Activated CD4-positive, alpha-beta T cell treated with anti-CD3 and anti-CD28 coated beads for 36 hours (primary cell): ENCODE results near the gene XCL2. TPM values are rescaled to one million over a fixed set of nuclear protein-coding genes. Genes with fewer than 3 reads are reported as not detected.
A peak's percentile ranks its signal among the peaks of the same experiment; 100 is the strongest.
"Not testable (repeated sequence)": the region's sequence is repeated elsewhere in the genome, so short reads cannot be mapped to it uniquely, and the experiment has no call there.

Experiments used
- ATAC-seq: fragments of 200-7000 bp; cut with Tn5 transposase; one replicate; pipeline ENCODE4 v1.10.0; 2021; ENCODE audit warnings: mild to moderate bottlenecking, moderate library complexity
- CTCF ChIA-PET: fragments of 350-600 bp; sonication (Branson Sonifier 250); formaldehyde crosslinking; loops from one replicate; lab custom pipeline; 2021; ENCODE audit warnings: antibody characterized with exemption; lab: Charles Lee
- POLR2A ChIA-PET: fragments of 350-600 bp; sonication (Branson Sonifier 250); formaldehyde crosslinking; loops from one replicate; lab custom pipeline; 2021; ENCODE audit warnings: antibody characterized with exemption, inconsistent platforms; lab: Charles Lee
- DNase-seq: peaks from one replicate; pipeline ENCODE4 v3.0.0-alpha.2; 2020
- H3K27ac Mint-ChIP-seq: one replicate; pipeline ENCODE4 v1.8.0; 2021; ENCODE audit warnings: mixed read lengths
- H3K27me3 Mint-ChIP-seq: one replicate; pipeline ENCODE4 v1.8.0; 2021; ENCODE audit warnings: mixed read lengths
- H3K36me3 Mint-ChIP-seq: one replicate; pipeline ENCODE4 v1.8.0; 2021; ENCODE audit warnings: low read depth, mixed read lengths
- H3K4me1 Mint-ChIP-seq: one replicate; pipeline ENCODE4 v1.8.0; 2021; ENCODE audit warnings: mixed read lengths
- H3K4me3 Mint-ChIP-seq: one replicate; pipeline ENCODE4 v1.8.0; 2021; ENCODE audit warnings: mild to moderate bottlenecking, moderate library complexity, mixed read lengths
- H3K9me3 Mint-ChIP-seq: one replicate; pipeline ENCODE4 v1.8.0; 2021; ENCODE audit warnings: low read depth, mixed read lengths
- intact Hi-C, 2 experiments: fragments of 100-400 bp; cut with DNase I in 1 of 2; cut with micrococcal nuclease in 1 of 2; formaldehyde crosslinking; loops; one replicate each; pipeline versions ENCODE4 v1.14.2 to v1.15.1; 2022 to 2024; cut with DNase I, micrococcal nuclease
- total RNA-seq, 2 experiments: library from RNA; stranded (reverse); gene quantifications; one replicate each; pipeline ENCODE4 v1.2.3, GENCODE V29; 2021

XCL2 gene
- total RNA-seq, 2 experiments from 2014 or later: 1.0 to 1.5 TPM

GRCh38 chr1:168578531-168579185, 34.9 kb upstream of the XCL2 start:
- ATAC-seq, POLR2A ChIA-PET, H3K27me3 Mint-ChIP-seq, H3K27ac Mint-ChIP-seq, DNase-seq, H3K9me3 Mint-ChIP-seq, H3K36me3 Mint-ChIP-seq, intact Hi-C loops, H3K4me1 Mint-ChIP-seq, H3K4me3 Mint-ChIP-seq: not testable (repeated sequence)
- CTCF ChIA-PET: interaction anchor here (1.0 to 2.8 kb wide), 5 partner anchors 12 to 236 kb away, joined by 3 to 20 read pairs (median 4); no protein-coding TSS in a partner anchor

DNA sequence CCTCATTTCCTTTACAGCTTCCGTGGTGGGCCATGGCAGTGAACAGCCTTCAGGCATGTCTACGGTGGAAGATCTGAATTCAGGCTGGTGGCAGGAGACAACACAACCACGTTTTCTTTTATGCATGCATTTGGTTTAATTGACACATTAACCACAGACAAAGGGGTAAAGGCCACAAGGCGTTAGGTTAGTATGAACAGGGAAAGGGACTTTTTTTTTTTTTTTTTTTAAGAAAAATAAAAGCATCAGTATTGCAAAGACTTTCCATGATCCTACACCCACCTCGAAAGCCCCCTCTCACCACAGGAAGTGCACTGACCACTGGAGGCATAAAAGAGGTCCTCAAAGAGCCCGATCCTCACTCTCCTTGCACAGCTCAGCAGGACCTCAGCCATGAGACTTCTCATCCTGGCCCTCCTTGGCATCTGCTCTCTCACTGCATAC, 32.5 kb upstream of the XCL2 start, which contains the start of gene XCL1:
XCL1 (plus strand) TSS at position 361 of the 444 bp plus-strand sequence; CDS start at position 394, 33 bp downstream.
- POLR2A ChIA-PET, H3K27ac Mint-ChIP-seq, DNase-seq, intact Hi-C loops, H3K4me3 Mint-ChIP-seq, H3K9me3 Mint-ChIP-seq, H3K36me3 Mint-ChIP-seq, H3K27me3 Mint-ChIP-seq: not testable (repeated sequence)
- peaks cover 14% of the 10 kb centered on the region for H3K4me1 Mint-ChIP-seq
- CTCF ChIA-PET: interaction anchor here (2.8 kb wide), 1 partner anchor 136 kb away, joined by 20 read pairs; no protein-coding TSS in a partner anchor
- peak; percentile 40 for ATAC-seq

- H3K27ac Mint-ChIP-seq, H3K27me3 Mint-ChIP-seq, ATAC-seq, POLR2A ChIA-PET, H3K4me3 Mint-ChIP-seq, CTCF ChIA-PET, H3K36me3 Mint-ChIP-seq, H3K9me3 Mint-ChIP-seq, DNase-seq: not testable (repeated sequence)
- intact Hi-C loops: loop anchor here (1.0 to 2.0 kb wide), 2 partner anchors 231 to 232 kb away; no protein-coding TSS in a partner anchor
- peaks cover 14% of the 10 kb centered on the region for H3K4me1 Mint-ChIP-seq
These were observed 30.4 kb upstream of the XCL2 start for GRCh38 chr1:168574234-168574633.

DNA sequence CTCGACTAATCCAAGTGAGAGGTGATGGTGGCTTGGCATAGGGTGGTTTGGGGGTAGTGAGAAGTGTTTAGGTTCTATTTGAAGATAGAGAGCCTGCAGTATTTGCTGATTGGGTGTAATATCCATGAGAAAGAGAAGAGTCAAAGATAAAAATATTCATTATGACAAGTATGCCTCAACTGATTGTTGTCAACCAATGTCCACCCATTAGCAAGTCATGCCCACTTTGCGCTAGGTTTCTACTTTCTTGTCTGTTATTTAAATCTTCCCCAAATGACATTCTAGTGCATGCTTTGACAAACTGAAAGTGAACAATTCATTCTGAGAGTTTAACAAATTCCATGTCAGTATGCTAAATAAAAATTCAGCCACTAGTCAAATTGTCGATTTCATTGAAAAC, 28.8 kb upstream of the XCL2 start:
- Mint-ChIP-seq H3K27me3 (peaks cover 6% of the 10 kb centered on the region), H3K36me3 (no peaks in the 10 kb centered on the region), H3K4me3 (no peak overlapping the region), H3K27ac (no peak overlapping the region), H3K4me1 (peaks cover 14% of the 10 kb centered on the region), H3K9me3 (no peaks in the 10 kb centered on the region)
- DNase-seq (no peak), ATAC-seq (no peak)
- POLR2A ChIA-PET: no interaction called here
- CTCF ChIA-PET: interaction anchor here (0.6 kb wide), 1 partner anchor 52 kb away, joined by 4 read pairs; no protein-coding TSS in a partner anchor
- intact Hi-C loops: loop anchor here (1.0 kb wide), 1 partner anchor 133 kb away; no protein-coding TSS in a partner anchor

- no peak overlapping the region for H3K27ac Mint-ChIP-seq
- peaks cover 12% of the 10 kb centered on the region for H3K4me1 Mint-ChIP-seq
- ChIA-PET CTCF (interaction anchor here (1.2 to 2.0 kb wide), 2 partner anchors 131 to 228 kb away, joined by 3 to 12 read pairs; no protein-coding TSS in a partner anchor), POLR2A (no interaction called here)
- H3K4me3 Mint-ChIP-seq: no peak overlapping the region
- H3K9me3 Mint-ChIP-seq: no peaks in the 10 kb centered on the region
- peaks cover 6% of the 10 kb centered on the region for H3K27me3 Mint-ChIP-seq
- DNase-seq: no peak
- H3K36me3 Mint-ChIP-seq: no peaks in the 10 kb centered on the region
- ATAC-seq: no peak
- intact Hi-C loops: no loop called here
These were observed 26.9 kb upstream of the XCL2 start for GRCh38 chr1:168570652-168571051.

DNA sequence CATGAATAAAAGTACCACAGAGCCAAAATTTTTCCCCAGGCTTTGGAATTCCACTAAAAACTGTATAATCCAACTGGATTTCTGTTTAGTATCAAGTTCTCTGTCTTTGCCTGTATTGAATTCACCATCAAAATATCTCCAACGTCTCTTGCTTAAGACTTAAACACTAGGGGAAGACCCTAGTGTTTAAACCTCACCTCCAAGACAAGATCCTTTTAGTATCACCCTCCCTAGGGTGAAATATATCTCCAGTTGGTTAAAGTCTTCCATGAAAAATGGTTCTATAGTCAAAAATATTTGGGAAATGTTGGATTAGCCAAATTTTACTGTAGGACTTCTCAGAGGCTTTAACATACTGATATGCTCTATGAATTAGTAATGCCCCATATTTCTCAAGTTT, 24.5 kb upstream of the XCL2 start:
- Mint-ChIP-seq H3K27me3 (peaks cover 2% of the 10 kb centered on the region), H3K4me1 (peaks cover 9% of the 10 kb centered on the region), H3K36me3 (no peaks in the 10 kb centered on the region), H3K9me3 (no peaks in the 10 kb centered on the region), H3K4me3 (no peak overlapping the region), H3K27ac (no peak overlapping the region)
- ChIA-PET CTCF (interaction anchor here (0.6 to 2.3 kb wide), 5 partner anchors 9 to 782 kb away, joined by 4 to 8 read pairs (median 4); no protein-coding TSS in a partner anchor), POLR2A (no interaction called here)
- intact Hi-C loops: no loop called here
- ATAC-seq (no peak), DNase-seq (no peak)

GRCh38 chr1:168567568-168567967, 23.8 kb upstream of the XCL2 start:
- Mint-ChIP-seq H3K27me3 (peaks cover 2% of the 10 kb centered on the region), H3K27ac (no peak overlapping the region), H3K4me3 (no peak overlapping the region), H3K36me3 (no peaks in the 10 kb centered on the region), H3K9me3 (peaks cover 2% of the 10 kb centered on the region), H3K4me1 (peaks cover 6% of the 10 kb centered on the region)
- ChIA-PET CTCF (interaction anchor here (2.3 kb wide), 1 partner anchor 128 kb away, joined by 8 read pairs; no protein-coding TSS in a partner anchor), POLR2A (no interaction called here)
- intact Hi-C loops: no loop called here
- no peak for DNase-seq
- no peak for ATAC-seq

DNA sequence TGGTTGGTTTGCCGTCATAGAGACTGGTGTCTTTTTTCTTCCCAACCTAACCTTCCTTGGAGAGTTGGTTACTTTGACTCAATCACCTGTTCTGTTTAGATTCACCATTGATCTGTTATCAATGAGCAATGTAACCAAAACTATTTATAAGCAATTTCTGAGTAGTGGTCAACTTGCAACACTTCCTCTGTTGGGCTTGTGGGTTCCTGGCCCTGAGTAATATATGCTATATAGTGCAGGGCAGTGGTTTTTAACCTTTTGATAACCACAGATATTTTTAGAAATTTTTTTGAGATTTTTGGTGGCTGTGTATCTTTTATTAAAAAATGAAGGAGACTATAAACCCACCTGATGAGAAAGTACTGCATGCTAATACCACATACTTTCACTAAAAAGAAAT, 23.2 kb upstream of the XCL2 start:
- intact Hi-C loops: no loop called here
- peaks cover 2% of the 10 kb centered on the region for H3K9me3 Mint-ChIP-seq
- H3K27ac Mint-ChIP-seq: no peak overlapping the region
- DNase-seq (no peak), ATAC-seq (no peak)
- ChIA-PET POLR2A (no interaction called here), CTCF (interaction anchor here (1.1 kb wide), 1 partner anchor 12 kb away, joined by 3 read pairs; no protein-coding TSS in a partner anchor)
- peaks cover 2% of the 10 kb centered on the region for H3K27me3 Mint-ChIP-seq
- no peaks in the 10 kb centered on the region for H3K36me3 Mint-ChIP-seq
- peaks cover under 1% of the 10 kb centered on the region for H3K4me1 Mint-ChIP-seq
- H3K4me3 Mint-ChIP-seq: no peak overlapping the region

DNA sequence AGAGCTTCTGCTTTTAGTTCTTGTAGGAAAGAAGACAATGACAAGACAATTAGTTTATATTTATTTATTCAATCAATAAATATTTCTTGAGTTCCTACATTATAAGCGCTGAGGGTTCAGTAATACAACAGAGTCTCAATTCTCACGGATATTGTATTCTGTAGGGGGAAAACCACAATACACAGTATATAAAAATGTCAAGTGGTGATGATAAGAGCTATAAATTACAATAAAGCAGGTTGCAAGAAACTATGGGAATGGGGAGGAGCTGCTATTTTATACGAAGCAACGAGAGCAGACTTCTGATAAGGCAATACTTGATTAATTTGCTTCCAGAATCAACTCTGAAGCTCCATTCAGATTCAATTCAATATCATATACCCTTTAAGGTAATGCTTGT, 22.0 kb upstream of the XCL2 start:
- peaks cover 2% of the 10 kb centered on the region for H3K9me3 Mint-ChIP-seq
- H3K36me3 Mint-ChIP-seq: no peaks in the 10 kb centered on the region
- no peak for DNase-seq
- ATAC-seq: no peak
- peaks cover 2% of the 10 kb centered on the region for H3K27me3 Mint-ChIP-seq
- ChIA-PET CTCF (interaction anchor here (1.0 to 1.4 kb wide), 4 partner anchors 9 to 126 kb away, joined by 3 to 4 read pairs (median 3); no protein-coding TSS in a partner anchor), POLR2A (no interaction called here)
- H3K27ac Mint-ChIP-seq: no peak overlapping the region
- H3K4me3 Mint-ChIP-seq: no peak overlapping the region
- no peaks in the 10 kb centered on the region for H3K4me1 Mint-ChIP-seq
- intact Hi-C loops: no loop called here

- ChIA-PET POLR2A (no interaction called here), CTCF (no interaction called here)
- Mint-ChIP-seq H3K4me3 (no peak overlapping the region), H3K36me3 (no peaks in the 10 kb centered on the region), H3K27ac (no peak overlapping the region), H3K4me1 (peaks cover 8% of the 10 kb centered on the region), H3K9me3 (peaks cover 2% of the 10 kb centered on the region), H3K27me3 (no peaks in the 10 kb centered on the region)
- no peak for ATAC-seq
- intact Hi-C loops: no loop called here
- no peak for DNase-seq
These were observed 18.2 kb upstream of the XCL2 start for GRCh38 chr1:168561989-168562388.

- Mint-ChIP-seq H3K27me3 (no peaks in the 10 kb centered on the region), H3K27ac (no peak overlapping the region), H3K4me1 (peaks cover 13% of the 10 kb centered on the region), H3K36me3 (no peaks in the 10 kb centered on the region), H3K4me3 (no peak overlapping the region), H3K9me3 (peaks cover 2% of the 10 kb centered on the region)
- intact Hi-C loops: no loop called here
- DNase-seq: no peak
- POLR2A ChIA-PET: no interaction called here
- ATAC-seq: no peak
- CTCF ChIA-PET: interaction anchor here (1.0 to 1.9 kb wide), 3 partner anchors 25 to 218 kb away, joined by 3 to 7 read pairs (median 5); no protein-coding TSS in a partner anchor
These were observed 16.6 kb upstream of the XCL2 start for GRCh38 chr1:168560370-168560769.
